ENCODE measurements around the gene MOSPD3. TPM values are rescaled to one million over a fixed set of nuclear protein-coding genes. Genes with fewer than 3 reads are reported as not detected.
A peak's percentile ranks its signal among the peaks of the same experiment; 100 is the strongest.

MOSPD3 gene
- polyA plus RNA-seq, 1 of the 3 experiments (the other 2 are of a cell fraction), result 61.7 TPM

DNA sequence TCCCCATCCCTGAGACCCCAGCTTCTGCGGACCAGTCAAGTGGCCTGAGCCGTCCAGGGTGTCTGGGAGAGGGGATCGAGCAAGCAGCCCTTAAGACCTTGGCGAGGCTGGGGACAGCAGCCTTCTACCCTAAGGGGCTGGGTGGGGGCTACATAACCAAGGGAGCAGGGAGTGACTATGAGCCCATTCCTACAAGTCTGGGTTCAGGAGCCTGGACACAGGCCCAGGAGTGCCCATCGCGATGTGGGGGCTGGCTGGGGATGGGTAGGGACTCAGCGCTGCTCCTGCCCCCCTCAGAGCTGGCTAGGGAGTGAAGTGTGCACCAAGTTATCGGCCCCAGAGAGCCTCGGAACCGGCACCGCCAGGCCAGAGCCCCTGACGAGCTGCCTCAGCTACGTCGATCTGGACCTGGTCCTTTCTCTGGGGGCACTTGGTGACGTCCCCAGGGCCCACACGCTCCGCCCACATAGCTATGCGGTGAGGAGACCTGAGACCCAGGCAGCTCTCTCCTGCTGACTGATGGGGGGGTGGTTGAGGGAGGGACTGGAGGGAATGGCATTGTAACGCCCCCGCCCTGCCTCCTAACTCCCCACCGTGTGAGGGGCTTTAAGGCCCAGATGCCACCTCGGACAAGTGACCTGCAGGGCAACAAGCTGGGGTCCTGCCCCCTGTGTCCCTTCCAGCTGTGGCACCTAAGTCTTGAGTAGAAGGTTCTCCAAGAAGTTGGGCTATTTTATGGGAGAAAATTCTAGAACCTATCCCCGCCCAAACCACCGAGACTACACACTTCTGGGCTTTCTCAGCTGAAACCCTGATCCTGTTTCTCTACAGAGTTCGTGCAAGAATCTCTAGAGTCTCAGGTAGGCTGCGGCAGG, 41.1 kb upstream of the MOSPD3 start:
- Histone ChIP-seq H4K20me1 (ENCODE audit: insufficient read depth) (no peaks in the 10 kb centered on the region), H3K9me2 (no peaks in the 10 kb centered on the region), H3K36me3 (replicated peaks in 1 of 2; ENCODE audit: control insufficient read depth in 1 of 2, insufficient read depth in 2 of 2, low read length in 1 of 2) (peaks cover 8 to 19% of the 10 kb centered on the region in 2 experiments), H3K9me3 (no peaks in the 10 kb centered on the region), H3F3A (replicated peaks; ENCODE audit: insufficient read depth) (peaks cover 9% of the 10 kb centered on the region), H3K27ac (ENCODE audit: low read depth in 2 of 2, low read length in 1 of 2) (no peak overlapping the region), H3K4me2 (no peak overlapping the region), H3K27me3 (ENCODE audit: insufficient read depth) (no peaks in the 10 kb centered on the region), H3K79me2 (ENCODE audit: insufficient read depth) (no peaks in the 10 kb centered on the region), H3K4me1 (ENCODE audit: control insufficient read depth in 1 of 2, insufficient read depth in 2 of 2, low read depth in 1 of 2, low read length in 1 of 2) (peaks cover 0 to 40% of the 10 kb centered on the region in 2 experiments; a peak in 1 of 4 replicates), H2AFZ (ENCODE audit: low read depth) (no peak overlapping the region), H3K9ac (no peak overlapping the region), H3K4me3 (ENCODE audit: low read depth in 2 of 2, low read length in 1 of 2) (no peak overlapping the region)
- ChIA-PET CTCF (interaction anchor here (0.9 to 2.0 kb wide), 11 partner anchors 10 to 134 kb away, joined by 3 to 16 read pairs (median 3); partner anchors contain the start of gene MOSPD3), POLR2A (interaction anchor here (0.7 to 2.7 kb wide), 4 partner anchors 14 to 133 kb away, joined by 3 to 19 read pairs (median 4); partner anchors contain the start of genes FBXO24, LRCH4 and MOSPD3)
- TF ChIP-seq FOXM1 (IDR thresholded peaks at IDR 0.05; ENCODE audit: low read depth) (no peak), YY1 (IDR thresholded peaks at IDR 0.05; ENCODE audit: low read depth) (no peak), JUND (IDR thresholded peaks at IDR 0.05) (no peak), POLR2AphosphoS5 (IDR thresholded peaks at IDR 0.05; ENCODE audit: low read depth, low read length) (no peak), GABPA (IDR thresholded peaks at IDR 0.05; ENCODE audit: low read depth) (no peak), MEF2A (IDR thresholded peaks at IDR 0.05; ENCODE audit: borderline replicate concordance, low read depth) (no peak), SIN3A (IDR thresholded peaks at IDR 0.05; ENCODE audit: borderline replicate concordance, low read depth, low read length) (no peak), TEAD4 (IDR thresholded peaks at IDR 0.05; ENCODE audit: borderline replicate concordance, insufficient read depth) (no peak), NRF1 (IDR thresholded peaks at IDR 0.05; ENCODE audit: low read depth, low read length) (no peak), RFX5 (IDR thresholded peaks at IDR 0.05; ENCODE audit: low read length) (no peak), EP300 (IDR thresholded peaks at IDR 0.05; ENCODE audit: borderline replicate concordance in 1 of 2, low read depth in 1 of 2, low read length in 1 of 2) (no peak), ELF1 (IDR thresholded peaks at IDR 0.05) (no peak), NFIC (IDR thresholded peaks at IDR 0.05; ENCODE audit: borderline replicate concordance) (no peak), TCF12 (IDR thresholded peaks at IDR 0.05) (no peak)
- TF ChIP-seq, protein P1, sequence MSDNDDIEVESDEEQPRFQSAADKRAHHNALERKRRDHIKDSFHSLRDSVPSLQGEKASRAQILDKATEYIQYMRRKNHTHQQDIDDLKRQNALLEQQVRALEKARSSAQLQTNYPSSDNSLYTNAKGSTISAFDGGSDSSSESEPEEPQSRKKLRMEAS (IDR thresholded peaks at IDR 0.05; ENCODE audit: low read depth), result no peak
- TF ChIP-seq, protein P2, sequence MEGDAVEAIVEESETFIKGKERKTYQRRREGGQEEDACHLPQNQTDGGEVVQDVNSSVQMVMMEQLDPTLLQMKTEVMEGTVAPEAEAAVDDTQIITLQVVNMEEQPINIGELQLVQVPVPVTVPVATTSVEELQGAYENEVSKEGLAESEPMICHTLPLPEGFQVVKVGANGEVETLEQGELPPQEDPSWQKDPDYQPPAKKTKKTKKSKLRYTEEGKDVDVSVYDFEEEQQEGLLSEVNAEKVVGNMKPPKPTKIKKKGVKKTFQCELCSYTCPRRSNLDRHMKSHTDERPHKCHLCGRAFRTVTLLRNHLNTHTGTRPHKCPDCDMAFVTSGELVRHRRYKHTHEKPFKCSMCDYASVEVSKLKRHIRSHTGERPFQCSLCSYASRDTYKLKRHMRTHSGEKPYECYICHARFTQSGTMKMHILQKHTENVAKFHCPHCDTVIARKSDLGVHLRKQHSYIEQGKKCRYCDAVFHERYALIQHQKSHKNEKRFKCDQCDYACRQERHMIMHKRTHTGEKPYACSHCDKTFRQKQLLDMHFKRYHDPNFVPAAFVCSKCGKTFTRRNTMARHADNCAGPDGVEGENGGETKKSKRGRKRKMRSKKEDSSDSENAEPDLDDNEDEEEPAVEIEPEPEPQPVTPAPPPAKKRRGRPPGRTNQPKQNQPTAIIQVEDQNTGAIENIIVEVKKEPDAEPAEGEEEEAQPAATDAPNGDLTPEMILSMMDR (IDR thresholded peaks at IDR 0.05), result no peak
- TF ChIP-seq, protein P3, sequence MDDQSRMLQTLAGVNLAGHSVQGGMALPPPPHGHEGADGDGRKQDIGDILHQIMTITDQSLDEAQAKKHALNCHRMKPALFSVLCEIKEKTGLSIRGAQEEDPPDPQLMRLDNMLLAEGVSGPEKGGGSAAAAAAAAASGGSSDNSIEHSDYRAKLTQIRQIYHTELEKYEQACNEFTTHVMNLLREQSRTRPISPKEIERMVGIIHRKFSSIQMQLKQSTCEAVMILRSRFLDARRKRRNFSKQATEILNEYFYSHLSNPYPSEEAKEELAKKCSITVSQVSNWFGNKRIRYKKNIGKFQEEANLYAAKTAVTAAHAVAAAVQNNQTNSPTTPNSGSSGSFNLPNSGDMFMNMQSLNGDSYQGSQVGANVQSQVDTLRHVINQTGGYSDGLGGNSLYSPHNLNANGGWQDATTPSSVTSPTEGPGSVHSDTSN (IDR thresholded peaks at IDR 0.05), result no peak
- WGBS (ENCODE audit: low lambda C conversion rate), result 93% methylated on average over 22 of the region's 26 CpGs
- DNase-seq, result peak; percentile 48

Data from SK-N-SH (cell line).